Adrenal gland (tissue), 12 donors: ENCODE measurements around the gene FSIP1. TPM values are rescaled to one million over a fixed set of nuclear protein-coding genes. Genes with fewer than 3 reads are reported as not detected.

Experiments used
- DNase-seq, 7 donors: peaks; one replicate each; pipeline ENCODE4 v3.0.0-alpha.2; 2019 to 2020
- H3K27ac ChIP-seq, 5 donors: fragments of 200-600 bp; sonication (generic) in 4 of 5; 1 replicate in 3 of 5; 2 replicates in 2 of 5; pipeline versions ENCODE4 v1.5.1 to v1.8.0; 2016 to 2020; ENCODE audit warnings: mild to moderate bottlenecking in 1 of 5
- H3K27me3 ChIP-seq: fragments of 200-600 bp; 2 replicates; pipeline ENCODE4 v1.8.0; 2021
- H3K36me3 ChIP-seq, 2 donors: fragments of 200-600 bp; replicated peaks in 1 of 2; 1 replicate in 1 of 2; 2 replicates in 1 of 2; pipeline versions ENCODE4 v1.5.1 to v1.8.0; 2018 to 2022
- H3K4me1 ChIP-seq, 2 donors: fragments of 200-600 bp; replicated peaks in 1 of 2; 1 replicate in 1 of 2; 2 replicates in 1 of 2; pipeline versions ENCODE4 v1.5.1 to v1.8.0; 2018 to 2021
- H3K4me3 ChIP-seq, 4 donors: fragments of 200-600 bp; sonication (generic) in 3 of 4; one replicate each; pipeline ENCODE4 v1.5.1; 2016 to 2018
- H3K9me3 ChIP-seq, 3 donors: fragments of 200-600 bp; sonication (generic) in 1 of 3; replicated peaks in 1 of 3; 1 replicate in 2 of 3; 2 replicates in 1 of 3; pipeline versions ENCODE4 v1.5.1 to v1.8.0; 2016 to 2021
- CTCF ChIP-seq, 6 experiments: fragments of 450-650 bp in 4 of 6; fragments of 200-600 bp in 2 of 6; sonication (generic) in 1 of 6; IDR thresholded peaks; 1 replicate in 5 of 6; 2 replicates in 1 of 6; pipeline versions ENCODE4 v1.5.1 to v1.8.0; 2016 to 2021; ENCODE audit warnings: antibody characterized with exemption in 6 of 6, mild to moderate bottlenecking in 2 of 6, moderate library complexity in 1 of 6
- POLR2A ChIP-seq, 2 donors: fragments of 450-650 bp; IDR thresholded peaks; one replicate each; pipeline ENCODE4 v1.6.1; 2017; ENCODE audit warnings: antibody characterized with exemption in 2 of 2, mild to moderate bottlenecking in 2 of 2, moderate library complexity in 1 of 2
- WGBS, 4 donors: extraction: QIAGEN DNeasy Blood & Tissue Kit in 2 of 4; methylation state at CpG; one replicate each; pipeline versions ENCODE4 v1.1.5 to v1.1.7; 2013 to 2017; 5-methylcytosine and 5-hydroxymethylcytosine counted together
- intact Hi-C, 2 donors: fragments of 100-400 bp; cut with DNase I; formaldehyde crosslinking; loops; one replicate each; pipeline versions ENCODE4 v1.14.1 to v1.15.0; 2022 to 2023
- polyA plus RNA-seq, 3 donors: library from polyadenylated mRNA; stranded (reverse); fragments of 200-250 nt in 2 of 3; fragments of 350-450 nt in 1 of 3; fragmentation: Illumina TruSeq in 1 of 3; extraction: RNeasy Lipid Tissue Mini Kit (QIAGEN cat#74804) in 1 of 3; gene quantifications; one replicate each; pipeline ENCODE4 v1.2.3, GENCODE V29; 2013 to 2014
- total RNA-seq, 9 donors: library from RNA; depleted of rRNA in 4 of 9; stranded (reverse); fragments of >200 nt in 4 of 9; fragments of 120-200 nt in 1 of 9; fragmentation: NEBNext Ultra II Directional in 1 of 9; extraction: Animal tissue kit (Norgen Biotek cat#: 25700) in 1 of 9; gene quantifications; one replicate each; pipeline versions ENCODE4 v1.1.0 to v1.2.4, GENCODE V29; 2013 to 2023
- donor health status: healthy with polysubstance abuse.
- donor health status: Bipolar disorder and iron deficiency.
- donor health status: DM: yes; HTN: yes; CAD: no.
- donor health status: DM: no; HTN: no; CAD: no.
- donor health status: DM: no; HTN: no; CAD: no.
- donor health status: DM: yes; HTN: yes; CAD: no.

Gene FSIP1
- total and polyA plus RNA-seq, 12 donors = 0.11 to 0.60 (median 0.25) TPM; not detected in 2

- DNase-seq = no peak
- intact Hi-C loops = no loop called here
- Histone ChIP-seq H3K4me1 (peaks cover 0 to 9% of the 10 kb centered on the region in 2 donors), H3K36me3 (no peaks in the 10 kb centered on the region), H3K27me3 (no peaks in the 10 kb centered on the region), H3K9me3 (no peaks in the 10 kb centered on the region), H3K4me3 (no peak overlapping the region), H3K27ac (no peak overlapping the region)
- TF ChIP-seq POLR2A (IDR thresholded peaks at IDR 0.05) (no peak), CTCF (IDR thresholded peaks at IDR 0.05) (no peak)
- WGBS, 4 donors = 87 to 97% (median 92%) methylated on average over 2 of the region's 2 CpGs
These were observed 136.7 kb downstream of the FSIP1 start for GRCh38 chr15:39645976-39646257.

GRCh38 chr15:39645138-39645975 is 137.3 kb downstream of the FSIP1 start:
- Histone ChIP-seq H3K27ac (no peak overlapping the region), H3K4me1 (peaks cover 0 to 9% of the 10 kb centered on the region in 2 donors), H3K9me3 (no peaks in the 10 kb centered on the region), H3K4me3 (no peak overlapping the region), H3K36me3 (no peaks in the 10 kb centered on the region), H3K27me3 (no peaks in the 10 kb centered on the region)
- 83 to 90% (median 88%) methylated on average over 11 to 20 of the region's 20 CpGs for WGBS, 4 donors
- TF ChIP-seq CTCF (IDR thresholded peaks at IDR 0.05) = no peak
- no peak for TF ChIP-seq POLR2A (IDR thresholded peaks at IDR 0.05)
- intact Hi-C loops = no loop called here
- no peak for DNase-seq

GRCh38 chr15:39644136-39644535 is 138.5 kb downstream of the FSIP1 start:
- Histone ChIP-seq H3K4me3 (no peak overlapping the region), H3K27ac (no peak overlapping the region), H3K27me3 (no peaks in the 10 kb centered on the region), H3K36me3 (no peaks in the 10 kb centered on the region), H3K9me3 (no peaks in the 10 kb centered on the region), H3K4me1 (peaks cover 0 to 9% of the 10 kb centered on the region in 2 donors)
- TF ChIP-seq POLR2A (IDR thresholded peaks at IDR 0.05) (no peak), CTCF (IDR thresholded peaks at IDR 0.05) (no peak)
- intact Hi-C loops = no loop called here
- DNase-seq = no peak
- 64 to 75% (median 68%) methylated on average over 13 of the region's 13 CpGs for WGBS, 4 donors

DNA sequence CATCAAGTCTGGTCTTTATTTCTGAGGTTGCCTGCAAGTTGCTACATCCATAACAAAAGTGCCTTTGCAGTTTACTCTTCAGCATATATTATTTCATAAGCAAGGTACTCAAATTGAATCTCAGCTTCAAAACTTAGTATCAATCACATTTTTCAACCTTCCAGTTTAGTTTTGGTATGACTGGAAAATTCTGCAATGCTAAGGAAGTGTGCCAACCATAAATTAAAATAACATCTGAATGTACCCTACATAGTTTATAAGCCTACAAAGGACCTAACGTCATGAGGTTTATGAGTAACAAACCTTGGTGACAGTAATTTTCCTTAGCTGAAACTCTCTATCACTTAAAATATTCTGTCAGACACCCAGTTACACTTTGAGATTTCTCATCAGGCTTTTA is 138.9 kb downstream of the FSIP1 start:
- Histone ChIP-seq H3K36me3 (no peaks in the 10 kb centered on the region), H3K4me1 (peaks cover 0 to 9% of the 10 kb centered on the region in 2 donors), H3K9me3 (no peaks in the 10 kb centered on the region), H3K4me3 (no peak overlapping the region), H3K27ac (no peak overlapping the region), H3K27me3 (no peaks in the 10 kb centered on the region)
- intact Hi-C loops = no loop called here
- TF ChIP-seq CTCF (IDR thresholded peaks at IDR 0.05) = no peak
- no peak for TF ChIP-seq POLR2A (IDR thresholded peaks at IDR 0.05)
- WGBS, 4 donors = 54 to 76% (median 63%) methylated on average over 1 of the region's 1 CpG
- DNase-seq = no peak
